Measurements from ENCODE around the gene OR1D2.
A peak's percentile ranks its signal among the peaks of the same experiment; 100 is the strongest.
"Not testable (repeated sequence)": the region's sequence is repeated elsewhere in the genome, so short reads cannot be mapped to it uniquely, and the experiment has no call there.

OR1D2 gene, protein sequence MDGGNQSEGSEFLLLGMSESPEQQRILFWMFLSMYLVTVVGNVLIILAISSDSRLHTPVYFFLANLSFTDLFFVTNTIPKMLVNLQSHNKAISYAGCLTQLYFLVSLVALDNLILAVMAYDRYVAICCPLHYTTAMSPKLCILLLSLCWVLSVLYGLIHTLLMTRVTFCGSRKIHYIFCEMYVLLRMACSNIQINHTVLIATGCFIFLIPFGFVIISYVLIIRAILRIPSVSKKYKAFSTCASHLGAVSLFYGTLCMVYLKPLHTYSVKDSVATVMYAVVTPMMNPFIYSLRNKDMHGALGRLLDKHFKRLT

DNA sequence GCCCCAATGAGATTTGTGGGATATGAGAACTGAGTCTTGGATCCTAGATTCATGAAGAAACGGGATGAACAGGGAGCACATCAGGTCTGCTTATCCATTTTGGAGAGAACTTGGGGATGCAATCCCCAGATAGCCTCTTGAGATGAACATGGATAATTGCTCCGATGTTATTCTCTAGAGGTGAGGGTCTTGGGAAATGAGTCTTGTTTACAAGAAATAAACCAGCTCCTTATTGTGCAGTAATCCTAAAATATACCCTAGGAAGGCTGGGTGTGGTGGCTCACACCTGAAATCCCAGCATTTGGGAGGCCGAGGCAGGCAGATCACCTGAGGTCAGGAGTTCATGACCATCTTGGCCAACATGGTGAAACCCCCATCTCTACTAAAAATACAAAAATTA is at the start of gene OR1D2:
OR1D2 (minus strand) TSS at position 101 of the 400 bp plus-strand sequence. CDS start 11,426 bp downstream, outside the sequence.
- DNase-seq (ENCODE audit: low spot score), result no peak

DNA sequence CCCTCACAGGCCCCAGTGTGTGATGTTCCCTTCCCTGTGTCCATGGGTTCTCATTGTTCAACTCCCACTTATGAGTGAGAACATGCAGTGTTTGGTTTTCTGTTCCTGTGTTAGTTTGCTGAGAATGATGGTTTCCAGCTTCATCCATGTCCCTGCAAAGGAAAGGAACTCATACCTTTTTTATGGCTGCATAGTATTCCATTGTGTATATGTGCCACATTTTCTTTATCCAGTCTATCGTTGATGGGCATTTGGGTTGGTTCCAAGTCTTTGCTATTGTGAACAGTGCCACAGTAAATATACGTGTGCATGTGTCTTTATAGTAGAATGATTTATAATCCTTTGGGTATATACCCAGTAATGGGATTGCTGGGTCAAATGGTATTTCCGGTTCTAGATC is 33.3 kb upstream of the OR1D2 start:
- DNase-seq (ENCODE audit: low spot score), result not testable (repeated sequence)

DNA sequence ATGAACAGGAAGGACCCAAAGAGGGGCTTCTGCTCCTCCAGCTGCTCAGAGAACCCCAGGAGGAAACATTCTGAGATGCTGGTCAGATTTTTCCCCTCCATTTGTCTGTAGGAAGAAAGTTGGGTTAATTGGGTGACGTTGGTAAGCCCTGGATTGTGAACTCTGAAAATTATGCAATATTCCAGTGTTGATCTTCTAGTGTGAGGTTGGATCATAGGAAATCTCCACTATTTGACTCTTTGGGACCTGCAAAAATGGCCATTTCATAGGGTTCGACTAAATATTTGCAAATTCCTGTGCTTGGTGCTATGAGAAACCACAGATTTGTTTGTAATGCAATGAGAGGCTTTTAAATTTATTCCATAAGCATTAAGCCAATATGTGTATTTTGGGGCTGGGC is 23.2 kb upstream of the OR1D2 start, which contains the start of gene OR1G1:
OR1G1 (minus strand) TSS at position 101 of the 400 bp plus-strand sequence; CDS start at position 101, 0 bp downstream.
- no peak for DNase-seq (ENCODE audit: low spot score)

DNA sequence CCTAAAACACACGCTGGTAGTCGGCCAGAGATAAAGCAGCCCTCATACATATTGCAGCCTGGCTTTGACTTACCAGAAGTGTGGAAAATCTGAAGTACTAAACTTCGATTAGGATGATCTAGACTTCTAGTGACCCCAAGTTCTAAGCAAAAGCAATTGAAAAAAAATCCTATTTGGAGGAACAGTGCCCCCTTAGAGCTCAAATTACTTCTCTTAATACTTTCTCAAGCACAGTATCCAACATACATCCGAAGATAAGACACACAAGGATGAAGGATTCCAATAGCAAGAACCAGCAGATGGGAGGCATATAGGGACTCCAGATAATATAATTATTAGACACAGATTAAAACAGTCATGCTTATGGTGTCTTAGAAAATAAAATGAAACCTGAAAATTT is 30.4 kb downstream of the OR1D2 start:
- not testable (repeated sequence) for DNase-seq (ENCODE audit: low spot score)

DNA sequence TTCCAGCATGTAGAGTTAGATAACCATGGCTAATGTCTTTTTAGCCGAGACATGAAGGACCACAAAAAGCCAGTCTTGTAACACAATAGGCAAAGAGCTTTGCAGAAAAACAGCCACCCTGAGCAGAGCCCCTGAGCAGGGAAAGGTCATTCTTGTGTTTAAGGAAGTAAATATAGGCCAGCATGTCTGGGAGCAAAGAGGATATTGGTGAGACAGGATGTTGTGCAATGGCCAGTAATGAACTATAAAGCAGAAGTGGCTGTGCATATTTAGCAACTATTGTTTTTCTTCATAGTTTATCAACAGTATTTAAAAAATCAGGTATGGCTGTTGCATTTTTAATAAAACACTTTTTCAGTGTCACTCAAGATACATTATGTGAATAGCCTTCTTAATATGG is 39.0 kb downstream of the OR1D2 start:
- not testable (repeated sequence) for DNase-seq (ENCODE audit: low spot score)

DNA sequence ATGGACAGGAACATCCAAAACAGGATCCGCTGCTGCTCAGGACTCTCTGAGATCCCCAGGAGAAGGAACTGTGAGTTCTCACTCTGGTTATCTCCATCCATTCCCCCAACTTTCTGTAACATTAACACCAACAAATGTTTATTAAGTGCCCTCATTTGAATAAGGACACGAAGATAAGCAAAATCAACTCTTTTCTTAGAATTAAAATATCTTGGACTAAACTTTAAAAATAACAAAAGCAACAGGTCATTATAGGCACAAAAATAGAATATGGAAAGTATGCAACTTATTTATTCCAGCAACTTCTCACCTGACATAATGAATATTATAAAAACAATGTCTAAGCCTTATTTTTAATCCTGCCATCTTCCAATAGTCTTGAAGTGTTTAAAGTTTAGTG is 40.7 kb downstream of the OR1D2 start, which contains the start of gene OR1D5:
OR1D5 (minus strand) TSS at position 101 of the 400 bp plus-strand sequence; CDS start at position 101, 0 bp downstream.
- not testable (repeated sequence) for DNase-seq (ENCODE audit: low spot score)

DNA sequence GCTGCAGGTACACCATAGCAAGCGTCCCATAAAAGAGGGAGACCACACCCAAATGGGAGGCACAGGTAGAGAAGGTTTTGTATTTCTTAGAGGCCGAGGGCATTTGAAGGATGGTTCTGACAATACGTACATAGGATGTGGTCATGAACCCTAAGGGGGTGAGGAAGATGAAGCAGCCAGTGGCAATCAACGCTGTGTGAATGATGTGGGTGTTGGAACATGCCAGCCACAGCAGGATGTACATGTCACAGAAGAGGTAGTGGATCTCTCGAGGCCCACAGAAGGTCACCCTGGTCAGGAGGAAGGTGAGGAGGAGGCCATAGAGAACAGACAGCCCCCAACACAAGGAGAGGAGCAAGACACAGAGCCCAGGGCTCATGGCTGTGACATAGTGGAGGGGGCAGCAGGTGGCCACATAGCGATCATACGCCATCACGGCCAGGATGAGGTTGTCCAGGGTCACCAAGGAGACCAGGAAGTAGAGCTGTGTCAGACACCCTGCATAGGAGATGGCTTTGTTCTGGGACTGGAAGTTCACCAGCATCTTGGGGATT is 41.3 kb downstream of the OR1D2 start:
- not testable (repeated sequence) for DNase-seq (ENCODE audit: low spot score)

DNA sequence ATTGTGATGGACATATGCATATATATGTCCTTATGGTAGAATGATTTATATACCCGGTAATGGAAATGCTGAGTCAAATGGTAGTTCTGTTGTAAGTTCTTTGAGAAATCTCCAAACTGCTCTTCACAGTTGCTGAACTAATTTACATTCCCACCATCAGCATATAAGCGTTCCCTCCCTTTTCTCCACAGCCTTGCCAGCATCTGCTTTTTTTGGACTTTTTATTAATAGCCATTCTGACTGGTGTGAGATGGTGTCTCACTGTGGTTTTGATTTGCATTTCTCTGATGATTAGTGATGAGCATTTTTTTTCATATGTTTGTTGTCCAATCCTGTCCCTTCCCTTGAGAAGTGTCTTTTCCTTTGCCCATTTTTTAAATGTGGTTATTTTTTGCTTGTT is 49.4 kb downstream of the OR1D2 start:
- not testable (repeated sequence) for DNase-seq (ENCODE audit: low spot score)

DNA sequence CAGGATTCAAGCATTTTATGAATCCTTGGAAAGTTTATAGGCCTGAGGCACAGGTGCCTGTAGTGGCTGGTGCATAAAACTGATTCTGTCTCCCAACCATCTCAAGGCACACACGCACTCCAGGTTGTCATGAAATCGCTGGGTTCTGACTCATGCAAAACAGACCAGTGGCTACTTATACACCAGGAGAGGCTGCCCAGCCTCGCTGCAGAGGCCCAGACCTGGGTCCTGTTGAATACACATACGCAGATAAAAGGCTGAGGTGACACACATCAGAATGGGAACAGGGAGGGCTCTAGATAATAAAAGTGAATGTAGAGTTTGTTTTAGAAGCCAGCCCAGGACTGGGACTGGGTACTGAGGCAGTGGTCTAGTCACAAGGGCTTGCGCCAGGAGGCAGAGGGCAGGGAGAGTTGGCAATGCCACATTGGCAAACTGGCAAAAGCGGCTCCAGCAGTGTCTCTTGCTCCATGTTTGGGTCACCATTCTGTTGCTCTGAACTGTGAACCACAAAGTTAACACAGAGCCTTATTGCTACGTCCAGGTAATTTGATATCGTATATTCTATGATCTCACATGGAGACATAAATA is 54.4 kb downstream of the OR1D2 start:
- DNase-seq (ENCODE audit: low spot score), result no peak

DNA sequence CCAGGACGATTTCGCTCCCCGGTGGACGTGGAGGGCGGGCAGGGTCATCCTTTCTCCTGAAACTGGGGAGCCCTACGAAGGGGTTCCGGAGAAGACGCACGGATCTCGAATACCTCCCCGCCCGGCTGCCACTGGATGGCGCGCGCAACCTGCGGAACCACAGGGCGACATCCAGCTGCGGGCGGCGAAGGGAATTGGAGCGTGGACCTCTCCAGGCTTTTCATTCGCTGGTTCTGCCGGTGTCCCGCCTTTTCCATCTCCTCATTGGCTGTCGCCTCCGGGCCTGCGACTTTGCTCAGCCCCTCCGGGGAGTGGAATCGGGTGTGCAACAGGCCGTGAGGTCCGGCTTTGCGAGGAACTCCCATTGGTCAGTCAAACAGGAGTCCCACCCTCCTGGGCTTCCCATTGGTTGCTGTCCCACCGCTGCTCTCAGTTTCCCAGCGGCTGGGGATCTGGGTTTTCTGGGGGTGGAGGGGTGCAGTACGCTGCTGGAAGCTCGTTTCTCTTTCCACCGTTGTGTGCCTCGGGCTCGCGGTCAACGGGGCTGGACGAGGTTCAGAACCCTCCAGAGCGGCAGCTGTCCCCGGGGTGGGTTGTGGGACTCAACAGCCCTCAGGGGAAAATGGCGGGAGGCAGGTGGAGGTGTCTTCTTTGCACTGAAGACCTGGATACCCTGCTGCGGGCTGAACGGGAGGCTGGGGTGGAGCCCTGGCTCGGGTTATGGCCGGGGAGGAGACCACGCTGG is 55.3 kb downstream of the OR1D2 start:
- DNase-seq (ENCODE audit: low spot score), result peak; percentile 97

DNA sequence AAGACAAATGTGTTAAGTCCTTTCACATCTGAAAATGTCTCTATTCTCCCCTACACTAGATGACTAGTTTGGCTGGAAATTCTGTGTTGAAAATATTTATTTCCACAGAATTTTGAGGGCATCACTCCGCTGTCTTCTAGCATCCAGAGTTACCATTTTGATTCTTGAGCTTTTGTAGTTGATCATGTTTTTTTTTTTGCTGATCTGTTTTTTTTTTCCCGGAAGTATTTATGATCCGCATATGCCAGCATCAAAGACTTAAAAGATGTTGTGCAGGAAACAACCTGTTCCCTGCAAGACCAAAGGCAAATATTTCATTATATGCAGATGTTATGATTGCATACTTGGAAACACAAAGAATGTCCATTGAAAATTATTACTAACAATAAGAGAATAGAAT is 57.5 kb downstream of the OR1D2 start:
- no peak for DNase-seq (ENCODE audit: low spot score)

DNA sequence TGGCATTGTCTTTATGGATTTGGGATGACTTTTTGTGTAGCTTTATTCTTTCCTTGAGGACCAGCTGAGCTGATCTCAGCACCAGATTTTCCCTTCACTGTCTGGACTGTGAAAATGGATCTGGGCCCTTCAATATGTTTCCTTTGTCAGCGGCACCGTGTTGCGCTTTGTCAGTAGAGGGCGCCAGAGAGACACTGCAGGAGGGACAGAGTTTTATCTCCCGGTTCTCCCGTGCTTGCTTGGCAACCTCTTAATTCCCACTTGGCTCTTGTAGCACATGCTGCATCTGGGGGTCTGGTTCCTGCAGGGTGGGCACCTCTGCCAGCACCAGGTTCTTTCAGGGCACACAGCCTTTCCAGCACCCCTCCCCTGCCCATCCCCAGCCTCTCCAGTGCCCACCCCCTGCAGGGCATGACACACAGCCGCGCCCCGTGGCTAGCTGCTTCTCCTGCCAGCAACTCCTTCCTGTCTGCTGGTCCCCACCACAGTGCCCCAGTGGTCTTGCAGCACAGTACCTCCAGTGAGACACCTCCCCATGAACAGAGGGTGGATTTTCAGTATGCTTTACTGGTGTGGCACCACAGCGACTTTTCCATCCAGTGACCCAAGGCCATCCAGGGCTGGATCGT is 60.4 kb downstream of the OR1D2 start:
- DNase-seq (ENCODE audit: low spot score), result no peak

DNA sequence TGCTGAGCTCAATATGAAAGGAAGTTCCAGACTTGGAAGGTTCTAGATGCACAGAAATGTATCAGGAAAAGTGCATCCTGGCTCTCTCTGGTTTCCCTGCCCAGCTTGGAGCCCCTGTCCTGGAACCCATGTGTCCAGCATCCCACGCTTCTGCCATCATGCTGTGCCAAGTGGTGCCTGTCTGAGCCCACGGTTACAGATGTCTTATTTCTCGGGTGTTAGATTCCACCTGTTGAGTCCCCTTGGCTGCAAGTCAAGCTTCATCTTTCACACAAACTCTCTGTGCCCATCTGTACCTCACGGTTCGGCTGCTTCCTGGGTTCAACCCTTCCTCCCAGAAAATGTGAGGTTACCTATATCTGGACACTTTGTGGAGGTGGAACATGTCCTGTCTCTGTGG is 63.3 kb downstream of the OR1D2 start:
- no peak for DNase-seq (ENCODE audit: low spot score)

DNA sequence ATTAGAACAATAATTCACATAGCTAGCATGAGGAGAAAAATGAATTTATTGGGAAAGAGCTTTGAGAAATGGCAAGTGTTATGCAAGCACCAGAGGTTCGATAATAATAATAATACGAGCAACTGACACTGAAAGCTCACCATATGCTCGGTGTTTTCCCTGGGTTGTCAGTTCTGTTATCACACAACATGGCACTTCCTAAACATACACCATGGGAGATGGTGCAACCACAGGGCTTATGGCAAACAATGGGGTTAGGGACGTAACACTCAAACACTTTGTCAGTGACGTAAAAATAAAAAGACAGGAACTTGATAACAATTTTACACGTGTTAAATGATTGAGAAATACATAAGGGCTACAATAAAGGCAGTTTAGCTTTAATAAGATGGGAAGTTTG is 64.5 kb downstream of the OR1D2 start:
- no peak for DNase-seq (ENCODE audit: low spot score)

DNA sequence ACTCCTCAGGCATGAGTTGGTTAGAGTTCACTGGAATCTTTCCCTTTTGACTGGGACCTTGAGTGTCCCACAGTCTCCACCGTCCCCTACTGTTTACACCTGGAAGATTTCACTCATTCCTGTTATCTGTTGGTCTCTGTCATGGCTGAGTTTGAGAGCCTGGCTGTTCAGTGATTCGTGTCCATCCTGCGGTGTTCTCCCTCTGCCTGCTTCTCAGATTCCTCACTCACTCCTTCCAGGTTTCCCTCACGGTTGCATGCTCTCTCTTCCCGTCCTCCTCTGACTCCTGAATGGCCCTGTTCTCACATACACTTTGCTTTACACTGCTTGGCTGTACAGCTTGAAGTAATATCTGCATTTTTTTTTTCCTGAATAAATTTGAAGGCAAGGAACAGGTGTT is 65.3 kb downstream of the OR1D2 start:
- no peak for DNase-seq (ENCODE audit: low spot score)

Data from CD4-positive, alpha-beta T cell treated with Interleukin-15 for 4 hours (primary cell).